ENCODE measurements around the gene EPB41L1. TPM values are rescaled to one million over a fixed set of nuclear protein-coding genes. Genes with fewer than 3 reads are reported as not detected.

Gene EPB41L1
- total and polyA plus RNA-seq, 2 experiments from 2014 or later, result 24.1 to 48.7 TPM

DNA sequence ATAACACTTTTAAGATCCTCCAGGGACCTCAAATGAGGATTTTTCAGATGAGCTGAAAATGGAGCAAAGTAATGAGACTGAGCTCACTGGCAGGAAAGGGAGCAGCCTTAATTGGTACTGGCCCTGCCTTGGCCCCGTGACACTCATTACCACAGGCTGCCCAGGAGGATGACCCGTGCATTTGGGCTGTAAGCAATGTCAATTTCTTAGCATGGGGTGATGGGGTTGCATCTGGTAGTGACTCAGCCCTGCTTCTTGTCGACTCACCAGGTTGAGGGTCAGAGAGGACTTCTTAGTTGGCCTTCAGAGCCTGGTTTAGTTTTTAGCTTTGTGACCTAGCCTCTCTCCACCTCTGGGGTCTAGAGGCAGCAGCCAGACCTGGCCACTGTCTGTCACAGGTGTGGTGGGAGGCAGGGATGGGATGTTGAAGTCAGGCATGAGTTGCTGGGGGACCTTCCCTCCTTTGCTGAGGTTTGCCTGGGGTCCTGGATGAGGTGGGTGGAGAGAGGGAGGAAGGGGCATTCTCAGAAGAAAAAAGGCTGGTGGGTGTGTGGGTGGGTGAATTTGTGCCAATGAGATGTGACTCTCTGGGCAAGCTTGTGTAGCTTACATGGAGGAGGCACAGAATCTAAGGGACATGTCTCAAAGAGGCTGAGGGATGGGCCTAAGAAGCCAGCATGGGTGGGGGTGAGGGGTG, 25.9 kb upstream of the EPB41L1 start:
- TF ChIP-seq, protein P1, sequence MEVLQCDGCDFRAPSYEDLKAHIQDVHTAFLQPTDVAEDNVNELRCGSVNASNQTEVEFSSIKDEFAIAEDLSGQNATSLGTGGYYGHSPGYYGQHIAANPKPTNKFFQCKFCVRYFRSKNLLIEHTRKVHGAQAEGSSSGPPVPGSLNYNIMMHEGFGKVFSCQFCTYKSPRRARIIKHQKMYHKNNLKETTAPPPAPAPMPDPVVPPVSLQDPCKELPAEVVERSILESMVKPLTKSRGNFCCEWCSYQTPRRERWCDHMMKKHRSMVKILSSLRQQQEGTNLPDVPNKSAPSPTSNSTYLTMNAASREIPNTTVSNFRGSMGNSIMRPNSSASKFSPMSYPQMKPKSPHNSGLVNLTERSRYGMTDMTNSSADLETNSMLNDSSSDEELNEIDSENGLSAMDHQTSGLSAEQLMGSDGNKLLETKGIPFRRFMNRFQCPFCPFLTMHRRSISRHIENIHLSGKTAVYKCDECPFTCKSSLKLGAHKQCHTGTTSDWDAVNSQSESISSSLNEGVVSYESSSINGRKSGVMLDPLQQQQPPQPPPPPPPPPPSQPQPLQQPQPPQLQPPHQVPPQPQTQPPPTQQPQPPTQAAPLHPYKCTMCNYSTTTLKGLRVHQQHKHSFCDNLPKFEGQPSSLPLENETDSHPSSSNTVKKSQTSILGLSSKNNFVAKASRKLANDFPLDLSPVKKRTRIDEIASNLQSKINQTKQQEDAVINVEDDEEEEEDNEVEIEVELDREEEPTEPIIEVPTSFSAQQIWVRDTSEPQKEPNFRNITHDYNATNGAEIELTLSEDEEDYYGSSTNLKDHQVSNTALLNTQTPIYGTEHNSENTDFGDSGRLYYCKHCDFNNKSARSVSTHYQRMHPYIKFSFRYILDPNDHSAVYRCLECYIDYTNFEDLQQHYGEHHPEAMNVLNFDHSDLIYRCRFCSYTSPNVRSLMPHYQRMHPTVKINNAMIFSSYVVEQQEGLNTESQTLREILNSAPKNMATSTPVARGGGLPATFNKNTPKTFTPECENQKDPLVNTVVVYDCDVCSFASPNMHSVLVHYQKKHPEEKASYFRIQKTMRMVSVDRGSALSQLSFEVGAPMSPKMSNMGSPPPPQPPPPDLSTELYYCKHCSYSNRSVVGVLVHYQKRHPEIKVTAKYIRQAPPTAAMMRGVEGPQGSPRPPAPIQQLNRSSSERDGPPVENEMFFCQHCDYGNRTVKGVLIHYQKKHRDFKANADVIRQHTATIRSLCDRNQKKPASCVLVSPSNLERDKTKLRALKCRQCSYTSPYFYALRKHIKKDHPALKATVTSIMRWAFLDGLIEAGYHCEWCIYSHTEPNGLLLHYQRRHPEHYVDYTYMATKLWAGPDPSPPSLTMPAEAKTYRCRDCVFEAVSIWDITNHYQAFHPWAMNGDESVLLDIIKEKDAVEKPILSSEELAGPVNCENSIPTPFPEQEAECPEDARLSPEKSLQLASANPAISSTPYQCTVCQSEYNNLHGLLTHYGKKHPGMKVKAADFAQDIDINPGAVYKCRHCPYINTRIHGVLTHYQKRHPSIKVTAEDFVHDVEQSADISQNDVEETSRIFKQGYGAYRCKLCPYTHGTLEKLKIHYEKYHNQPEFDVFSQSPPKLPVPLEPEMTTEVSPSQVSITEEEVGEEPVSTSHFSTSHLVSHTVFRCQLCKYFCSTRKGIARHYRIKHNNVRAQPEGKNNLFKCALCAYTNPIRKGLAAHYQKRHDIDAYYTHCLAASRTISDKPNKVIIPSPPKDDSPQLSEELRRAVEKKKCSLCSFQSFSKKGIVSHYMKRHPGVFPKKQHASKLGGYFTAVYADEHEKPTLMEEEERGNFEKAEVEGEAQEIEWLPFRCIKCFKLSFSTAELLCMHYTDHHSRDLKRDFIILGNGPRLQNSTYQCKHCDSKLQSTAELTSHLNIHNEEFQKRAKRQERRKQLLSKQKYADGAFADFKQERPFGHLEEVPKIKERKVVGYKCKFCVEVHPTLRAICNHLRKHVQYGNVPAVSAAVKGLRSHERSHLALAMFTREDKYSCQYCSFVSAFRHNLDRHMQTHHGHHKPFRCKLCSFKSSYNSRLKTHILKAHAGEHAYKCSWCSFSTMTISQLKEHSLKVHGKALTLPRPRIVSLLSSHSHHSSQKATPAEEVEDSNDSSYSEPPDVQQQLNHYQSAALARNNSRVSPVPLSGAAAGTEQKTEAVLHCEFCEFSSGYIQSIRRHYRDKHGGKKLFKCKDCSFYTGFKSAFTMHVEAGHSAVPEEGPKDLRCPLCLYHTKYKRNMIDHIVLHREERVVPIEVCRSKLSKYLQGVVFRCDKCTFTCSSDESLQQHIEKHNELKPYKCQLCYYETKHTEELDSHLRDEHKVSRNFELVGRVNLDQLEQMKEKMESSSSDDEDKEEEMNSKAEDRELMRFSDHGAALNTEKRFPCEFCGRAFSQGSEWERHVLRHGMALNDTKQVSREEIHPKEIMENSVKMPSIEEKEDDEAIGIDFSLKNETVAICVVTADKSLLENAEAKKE (CRISPR knock-in tag; IDR thresholded peaks at IDR 0.05), result no peak
- no peak for TF ChIP-seq STAT1 (IDR thresholded peaks at IDR 0.05; ENCODE audit: unreplicated experiment)
- no peak for TF ChIP-seq EZH2 (IDR thresholded peaks at IDR 0.05; ENCODE audit: low read depth, unreplicated experiment)
- TF ChIP-seq, protein P2, sequence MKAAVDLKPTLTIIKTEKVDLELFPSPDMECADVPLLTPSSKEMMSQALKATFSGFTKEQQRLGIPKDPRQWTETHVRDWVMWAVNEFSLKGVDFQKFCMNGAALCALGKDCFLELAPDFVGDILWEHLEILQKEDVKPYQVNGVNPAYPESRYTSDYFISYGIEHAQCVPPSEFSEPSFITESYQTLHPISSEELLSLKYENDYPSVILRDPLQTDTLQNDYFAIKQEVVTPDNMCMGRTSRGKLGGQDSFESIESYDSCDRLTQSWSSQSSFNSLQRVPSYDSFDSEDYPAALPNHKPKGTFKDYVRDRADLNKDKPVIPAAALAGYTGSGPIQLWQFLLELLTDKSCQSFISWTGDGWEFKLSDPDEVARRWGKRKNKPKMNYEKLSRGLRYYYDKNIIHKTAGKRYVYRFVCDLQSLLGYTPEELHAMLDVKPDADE (IDR thresholded peaks at IDR 0.05), result no peak
- no peak for TF ChIP-seq JUNB (IDR thresholded peaks at IDR 0.05; ENCODE audit: unreplicated experiment)
- TF ChIP-seq NANOG (IDR thresholded peaks at IDR 0.05; ENCODE audit: borderline replicate concordance), result no peak
- TF ChIP-seq, protein P3, sequence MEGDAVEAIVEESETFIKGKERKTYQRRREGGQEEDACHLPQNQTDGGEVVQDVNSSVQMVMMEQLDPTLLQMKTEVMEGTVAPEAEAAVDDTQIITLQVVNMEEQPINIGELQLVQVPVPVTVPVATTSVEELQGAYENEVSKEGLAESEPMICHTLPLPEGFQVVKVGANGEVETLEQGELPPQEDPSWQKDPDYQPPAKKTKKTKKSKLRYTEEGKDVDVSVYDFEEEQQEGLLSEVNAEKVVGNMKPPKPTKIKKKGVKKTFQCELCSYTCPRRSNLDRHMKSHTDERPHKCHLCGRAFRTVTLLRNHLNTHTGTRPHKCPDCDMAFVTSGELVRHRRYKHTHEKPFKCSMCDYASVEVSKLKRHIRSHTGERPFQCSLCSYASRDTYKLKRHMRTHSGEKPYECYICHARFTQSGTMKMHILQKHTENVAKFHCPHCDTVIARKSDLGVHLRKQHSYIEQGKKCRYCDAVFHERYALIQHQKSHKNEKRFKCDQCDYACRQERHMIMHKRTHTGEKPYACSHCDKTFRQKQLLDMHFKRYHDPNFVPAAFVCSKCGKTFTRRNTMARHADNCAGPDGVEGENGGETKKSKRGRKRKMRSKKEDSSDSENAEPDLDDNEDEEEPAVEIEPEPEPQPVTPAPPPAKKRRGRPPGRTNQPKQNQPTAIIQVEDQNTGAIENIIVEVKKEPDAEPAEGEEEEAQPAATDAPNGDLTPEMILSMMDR (conservative IDR thresholded peaks at IDR 0.05; ENCODE audit: low read depth in 2 of 2), result no peak
- no peak for TF ChIP-seq ZNF114 (CRISPR knock-in tag; IDR thresholded peaks at IDR 0.05)
- TF ChIP-seq, protein P4, sequence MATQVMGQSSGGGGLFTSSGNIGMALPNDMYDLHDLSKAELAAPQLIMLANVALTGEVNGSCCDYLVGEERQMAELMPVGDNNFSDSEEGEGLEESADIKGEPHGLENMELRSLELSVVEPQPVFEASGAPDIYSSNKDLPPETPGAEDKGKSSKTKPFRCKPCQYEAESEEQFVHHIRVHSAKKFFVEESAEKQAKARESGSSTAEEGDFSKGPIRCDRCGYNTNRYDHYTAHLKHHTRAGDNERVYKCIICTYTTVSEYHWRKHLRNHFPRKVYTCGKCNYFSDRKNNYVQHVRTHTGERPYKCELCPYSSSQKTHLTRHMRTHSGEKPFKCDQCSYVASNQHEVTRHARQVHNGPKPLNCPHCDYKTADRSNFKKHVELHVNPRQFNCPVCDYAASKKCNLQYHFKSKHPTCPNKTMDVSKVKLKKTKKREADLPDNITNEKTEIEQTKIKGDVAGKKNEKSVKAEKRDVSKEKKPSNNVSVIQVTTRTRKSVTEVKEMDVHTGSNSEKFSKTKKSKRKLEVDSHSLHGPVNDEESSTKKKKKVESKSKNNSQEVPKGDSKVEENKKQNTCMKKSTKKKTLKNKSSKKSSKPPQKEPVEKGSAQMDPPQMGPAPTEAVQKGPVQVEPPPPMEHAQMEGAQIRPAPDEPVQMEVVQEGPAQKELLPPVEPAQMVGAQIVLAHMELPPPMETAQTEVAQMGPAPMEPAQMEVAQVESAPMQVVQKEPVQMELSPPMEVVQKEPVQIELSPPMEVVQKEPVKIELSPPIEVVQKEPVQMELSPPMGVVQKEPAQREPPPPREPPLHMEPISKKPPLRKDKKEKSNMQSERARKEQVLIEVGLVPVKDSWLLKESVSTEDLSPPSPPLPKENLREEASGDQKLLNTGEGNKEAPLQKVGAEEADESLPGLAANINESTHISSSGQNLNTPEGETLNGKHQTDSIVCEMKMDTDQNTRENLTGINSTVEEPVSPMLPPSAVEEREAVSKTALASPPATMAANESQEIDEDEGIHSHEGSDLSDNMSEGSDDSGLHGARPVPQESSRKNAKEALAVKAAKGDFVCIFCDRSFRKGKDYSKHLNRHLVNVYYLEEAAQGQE (IDR thresholded peaks at IDR 0.05; ENCODE audit: unreplicated experiment), result no peak
- TF ChIP-seq ZNF331 (CRISPR knock-in tag; IDR thresholded peaks at IDR 0.05; ENCODE audit: low read depth), result no peak
- no peak for TF ChIP-seq CREB1 (CRISPR knock-in tag; IDR thresholded peaks at IDR 0.05; ENCODE audit: low read depth)
- no peak for TF ChIP-seq POLR2AphosphoS5 (IDR thresholded peaks at IDR 0.05; ENCODE audit: low read depth)
- TF ChIP-seq EZH2phosphoT487 (IDR thresholded peaks at IDR 0.05; ENCODE audit: unreplicated experiment), result no peak
- H3K27ac Mint-ChIP-seq, result no peak overlapping the region
- no peak for ATAC-seq
- Histone ChIP-seq H3K4me3 (no peak overlapping the region), H3K9me2 (ENCODE audit: insufficient read depth) (no peaks in the 10 kb centered on the region), H3F3A (replicated peaks; ENCODE audit: low read depth) (no peaks in the 10 kb centered on the region), H3K36me3 (ENCODE audit: insufficient read depth) (no peaks in the 10 kb centered on the region), H4K20me1 (replicated peaks; ENCODE audit: insufficient read depth) (no peaks in the 10 kb centered on the region), H3K4me1 (ENCODE audit: insufficient read depth) (no peaks in the 10 kb centered on the region; the same call in 1 of the 2 replicates), H3K27me3 (ENCODE audit: insufficient read depth) (no peaks in the 10 kb centered on the region), H3K79me2 (replicated peaks; ENCODE audit: insufficient read depth) (no peaks in the 10 kb centered on the region), H3K27ac (ENCODE audit: low read depth) (no peak overlapping the region), H3K4me2 (no peak overlapping the region), H2AFZ (no peak overlapping the region)
- H3K36me3 Mint-ChIP-seq (ENCODE audit: low read depth), result no peaks in the 10 kb centered on the region
- peaks cover 11% of the 10 kb centered on the region for H3K4me1 Mint-ChIP-seq
- peaks cover 6% of the 10 kb centered on the region for H3K27me3 Mint-ChIP-seq (ENCODE audit: insufficient read depth, low read depth, poor library complexity)
- no peak overlapping the region for H3K4me3 Mint-ChIP-seq
- no peak for DNase-seq (ENCODE audit: low spot score)
- H3K9me3 Mint-ChIP-seq, result no peaks in the 10 kb centered on the region; the same call in 2 of the 3 replicates
